ENCODE data around the gene SORCS2.

Gene SORCS2

GRCh38 chr4:7629501-7630254, 437.3 kb downstream of the SORCS2 start:
- no peak for DNase-seq

- no peak for DNase-seq
These were observed 438.4 kb downstream of the SORCS2 start for GRCh38 chr4:7630568-7631287.

GRCh38 chr4:7631288-7632014, 439.1 kb downstream of the SORCS2 start:
- no peak for DNase-seq

GRCh38 chr4:7632341-7632740, 440.0 kb downstream of the SORCS2 start:
- DNase-seq, result no peak

GRCh38 chr4:7632971-7633370, 440.6 kb downstream of the SORCS2 start:
- DNase-seq, result no peak

- DNase-seq, result no peak
These were observed 442.4 kb downstream of the SORCS2 start for GRCh38 chr4:7634661-7635251.

GRCh38 chr4:7635445-7636239, 443.3 kb downstream of the SORCS2 start:
- no peak for DNase-seq

GRCh38 chr4:7636240-7636508, 443.8 kb downstream of the SORCS2 start:
- DNase-seq, result no peak

GRCh38 chr4:7637139-7637538, 444.8 kb downstream of the SORCS2 start:
- no peak for DNase-seq

- DNase-seq, result no peak
These were observed 445.6 kb downstream of the SORCS2 start for GRCh38 chr4:7637971-7638370.

GRCh38 chr4:7638489-7638888, 446.2 kb downstream of the SORCS2 start:
- DNase-seq, result no peak

- DNase-seq, result no peak
These were observed 446.8 kb downstream of the SORCS2 start for GRCh38 chr4:7638984-7639789.

- no peak for DNase-seq
These were observed 447.8 kb downstream of the SORCS2 start for GRCh38 chr4:7640136-7640535.

- no peak for DNase-seq
These were observed 449.4 kb downstream of the SORCS2 start for GRCh38 chr4:7641712-7642111.

GRCh38 chr4:7642741-7643458, 450.6 kb downstream of the SORCS2 start:
- no peak for DNase-seq

- no peak for DNase-seq
These were observed 452.8 kb downstream of the SORCS2 start for GRCh38 chr4:7645158-7645557.

GRCh38 chr4:7645956-7646355, 453.6 kb downstream of the SORCS2 start:
- DNase-seq, result no peak

- no peak for DNase-seq
These were observed 454.2 kb downstream of the SORCS2 start for GRCh38 chr4:7646384-7647061.

GRCh38 chr4:7647186-7647585, 454.8 kb downstream of the SORCS2 start:
- no peak for DNase-seq
